Measurements from ENCODE around the gene FBXO38.
"Not testable (repeated sequence)": the region's sequence is repeated elsewhere in the genome, so short reads cannot be mapped to it uniquely, and the experiment has no call there.

Gene FBXO38

DNA sequence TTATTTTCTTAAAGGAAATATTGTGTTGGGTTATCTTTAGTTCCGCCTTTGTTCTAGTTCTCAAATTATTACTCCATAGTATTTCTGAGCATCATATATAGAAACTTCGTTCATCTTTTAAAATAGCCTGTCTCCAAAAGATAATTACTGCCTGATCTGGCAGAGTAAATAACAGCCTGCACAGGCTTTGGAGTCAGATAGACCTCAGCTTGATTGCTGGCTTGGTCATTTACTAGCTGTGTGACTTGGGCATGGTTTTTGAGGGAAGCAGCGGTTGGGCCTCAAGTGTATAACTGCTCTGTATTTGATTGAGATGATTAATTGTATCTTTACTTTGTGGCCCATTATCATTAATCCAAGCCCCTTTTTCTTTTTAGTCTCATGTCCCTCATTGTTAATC is 50.1 kb downstream of the FBXO38 start:
- no peak for DNase-seq (ENCODE audit: low read depth in 2 of 2)

DNA sequence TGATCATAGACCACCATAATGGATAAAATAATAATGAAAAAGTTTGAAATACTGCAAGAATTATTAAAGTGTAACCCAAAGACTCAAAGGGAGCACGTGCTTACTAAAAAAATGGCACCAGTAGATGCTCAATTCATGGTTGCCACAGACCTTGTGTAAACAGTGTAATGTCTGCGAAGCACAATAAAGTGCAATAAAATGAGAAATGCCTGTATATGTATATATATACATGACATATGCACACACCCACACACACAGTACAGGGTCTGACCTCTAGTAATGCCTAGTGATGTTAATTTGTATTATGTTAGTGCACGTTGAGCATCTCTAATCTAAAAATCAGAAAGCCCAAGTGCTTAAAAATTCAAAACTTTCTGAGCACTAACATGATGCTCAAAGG is 52.3 kb downstream of the FBXO38 start:
- no peak for DNase-seq (ENCODE audit: low read depth in 2 of 2)

DNA sequence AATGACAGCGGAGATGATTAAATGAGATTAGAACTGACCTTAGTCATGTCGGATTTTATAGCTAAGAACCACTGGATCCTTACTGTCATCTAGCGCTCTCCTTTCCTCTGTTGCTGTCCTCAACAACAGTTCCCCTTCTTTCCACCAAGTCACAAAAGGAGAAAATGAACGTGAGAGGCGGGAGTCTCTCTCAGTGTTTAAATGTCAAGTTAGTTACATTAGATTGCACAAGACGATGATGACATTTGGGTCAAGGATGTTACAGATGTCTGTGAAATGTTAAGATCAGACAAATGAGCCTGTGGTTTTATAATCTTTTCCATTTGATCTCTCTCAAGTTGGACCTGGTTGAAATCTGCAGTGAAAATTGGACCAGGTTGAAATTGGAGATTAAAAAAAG is 53.5 kb downstream of the FBXO38 start:
- DNase-seq (ENCODE audit: low read depth in 2 of 2) = no peak

DNA sequence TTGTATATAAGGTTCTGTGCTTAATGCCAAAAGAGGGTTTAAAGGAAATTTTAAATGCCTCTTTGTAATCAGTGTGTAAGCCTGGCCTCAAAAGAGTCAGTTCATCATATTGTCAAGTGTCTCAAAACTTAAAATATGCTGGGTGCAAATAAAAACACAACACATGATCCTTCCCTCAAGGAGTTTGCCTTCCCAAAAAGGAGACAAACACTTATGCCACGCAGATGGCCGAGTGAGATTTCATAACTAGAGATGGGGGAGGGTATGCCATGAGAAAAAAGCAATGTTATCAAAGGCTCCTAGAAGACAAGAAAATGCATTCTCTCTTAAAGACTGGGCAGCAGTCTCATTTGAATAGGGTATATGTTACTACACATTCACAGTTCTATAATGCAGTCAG is 55.2 kb downstream of the FBXO38 start:
- DNase-seq (ENCODE audit: low read depth in 2 of 2) = no peak

DNA sequence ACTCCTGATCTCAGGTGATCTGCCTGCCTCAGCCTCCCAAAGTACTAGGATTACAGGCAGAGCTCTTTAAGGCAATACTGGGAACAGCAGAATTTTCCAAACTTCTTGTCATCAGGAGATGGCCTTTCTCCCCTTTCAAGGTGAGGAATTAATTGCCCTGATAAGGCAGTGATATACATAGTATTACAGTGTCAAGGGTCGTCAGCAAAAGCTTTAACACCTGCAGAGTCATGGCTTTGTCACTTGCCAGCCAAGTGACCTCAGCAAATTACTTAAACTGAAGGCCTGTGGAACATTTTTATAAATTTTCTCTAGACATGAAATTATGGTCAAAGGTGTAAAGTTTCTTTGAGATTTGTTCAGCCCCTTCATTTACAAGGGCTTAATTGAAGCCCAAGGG is 59.5 kb downstream of the FBXO38 start:
- DNase-seq (ENCODE audit: low read depth in 2 of 2) = no peak

DNA sequence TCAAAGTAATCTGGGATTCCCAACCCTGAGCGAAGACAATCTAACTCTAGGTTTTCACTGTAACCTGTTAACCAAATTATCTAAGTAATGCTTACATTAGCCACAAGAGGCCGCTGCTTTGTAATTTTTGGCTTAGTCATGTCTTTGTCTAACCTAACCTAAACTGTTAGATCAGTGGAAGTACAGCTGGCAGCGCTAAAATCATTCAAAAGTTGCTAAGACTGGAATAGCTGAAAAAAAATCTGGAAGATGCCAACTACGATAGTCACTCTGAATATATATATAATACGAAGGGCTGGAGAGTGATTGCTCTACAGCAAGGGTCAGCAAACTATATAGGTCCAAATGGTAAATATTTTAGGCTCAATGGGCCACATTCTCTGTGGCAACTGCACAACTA is 60.2 kb downstream of the FBXO38 start:
- peak in 1 of 2 donors; percentile 4 for DNase-seq (ENCODE audit: low read depth in 2 of 2)

DNA sequence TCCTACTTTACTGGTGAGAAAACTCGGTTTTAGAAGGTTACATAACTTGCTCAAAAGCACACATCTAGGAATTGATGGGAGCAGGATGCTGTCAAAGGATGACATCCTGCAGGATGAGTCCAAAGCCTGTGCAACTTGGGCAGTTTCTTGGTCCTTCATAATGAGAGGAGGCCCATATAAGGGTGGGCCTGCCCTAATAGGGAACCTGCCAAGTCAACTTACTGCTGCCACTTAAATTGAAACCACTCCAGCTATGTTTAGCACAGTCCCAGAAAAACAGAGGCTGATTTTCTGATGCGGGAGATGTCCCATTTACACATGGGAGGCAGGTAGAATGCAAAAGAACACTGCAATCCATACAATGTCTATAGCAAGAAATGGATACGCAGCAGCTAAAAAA is 61.8 kb downstream of the FBXO38 start:
- no peak for DNase-seq (ENCODE audit: low read depth in 2 of 2)

DNA sequence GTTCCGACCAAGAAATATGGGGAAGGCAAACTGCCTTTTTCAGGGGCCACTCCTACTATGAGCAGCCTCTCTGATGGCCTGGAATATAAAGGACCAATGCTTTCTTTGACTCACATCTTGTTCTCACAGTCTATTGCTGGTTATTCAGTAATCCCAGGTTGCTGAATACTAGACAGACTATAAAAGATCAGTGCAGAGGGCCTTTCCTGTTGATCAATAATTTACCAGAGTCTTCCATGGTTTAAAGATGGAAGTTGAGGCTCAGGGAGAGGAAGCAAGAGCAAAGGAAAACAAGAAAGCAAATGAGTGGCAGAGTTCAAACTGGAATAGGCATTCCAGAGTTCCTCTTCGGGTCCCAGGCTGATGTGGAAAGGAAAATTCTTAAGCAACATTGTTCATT is 62.9 kb downstream of the FBXO38 start:
- DNase-seq (ENCODE audit: low read depth in 2 of 2) = no peak

DNA sequence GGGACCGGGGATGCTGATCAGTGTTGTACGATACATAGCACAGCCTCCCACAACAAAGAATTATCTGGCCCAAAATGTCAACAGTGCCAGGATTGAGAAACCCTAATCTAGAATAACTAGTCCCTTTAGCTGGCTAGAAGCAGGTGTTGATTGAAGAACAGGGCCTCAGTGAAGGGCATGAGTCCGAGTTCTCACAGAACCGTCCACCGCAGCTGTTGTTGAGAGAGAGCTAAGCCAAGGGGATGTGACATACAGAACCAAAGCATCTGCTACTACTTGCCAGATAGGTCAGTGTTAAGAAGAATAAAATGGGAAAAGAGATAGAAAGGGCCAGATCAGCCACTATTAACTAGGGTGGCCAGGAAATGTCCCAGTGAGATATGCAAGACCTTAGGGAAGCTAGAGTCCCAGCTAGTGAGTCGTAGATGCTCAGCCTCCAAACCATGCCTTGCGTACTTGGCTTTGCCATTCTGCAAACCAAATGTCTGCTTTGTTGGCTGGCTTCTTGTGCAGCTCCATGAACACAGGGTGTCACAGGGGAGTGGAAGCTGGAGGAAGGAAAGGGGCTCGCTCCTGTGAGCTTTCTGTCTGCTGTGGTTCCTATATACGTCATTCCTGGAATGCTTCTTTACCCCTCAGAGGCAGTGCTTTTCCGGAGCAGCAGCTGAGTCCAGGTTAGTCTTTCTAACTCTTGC is 68.9 kb downstream of the FBXO38 start:
- DNase-seq (ENCODE audit: low read depth in 2 of 2) = no peak

DNA sequence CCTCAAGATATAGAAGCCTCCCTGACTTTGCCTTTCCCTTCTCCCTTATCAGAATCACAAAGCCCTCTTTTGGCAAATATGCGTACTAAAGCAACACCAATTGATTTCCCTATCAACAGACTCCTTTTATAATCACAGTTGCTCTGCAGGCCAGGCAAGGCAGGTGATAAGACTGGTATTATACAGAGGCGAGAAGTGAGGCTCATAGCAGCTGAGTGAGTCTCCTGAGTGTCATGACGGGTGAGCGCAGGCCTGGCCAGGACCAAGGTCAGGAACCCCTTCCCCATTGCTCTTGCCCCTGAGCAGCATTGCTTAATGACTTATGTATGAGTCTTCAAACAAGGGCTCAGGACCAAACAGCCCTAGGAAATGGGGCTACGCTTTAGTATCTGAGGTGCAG is 70.8 kb downstream of the FBXO38 start:
- DNase-seq (ENCODE audit: low read depth in 2 of 2) = no peak

DNA sequence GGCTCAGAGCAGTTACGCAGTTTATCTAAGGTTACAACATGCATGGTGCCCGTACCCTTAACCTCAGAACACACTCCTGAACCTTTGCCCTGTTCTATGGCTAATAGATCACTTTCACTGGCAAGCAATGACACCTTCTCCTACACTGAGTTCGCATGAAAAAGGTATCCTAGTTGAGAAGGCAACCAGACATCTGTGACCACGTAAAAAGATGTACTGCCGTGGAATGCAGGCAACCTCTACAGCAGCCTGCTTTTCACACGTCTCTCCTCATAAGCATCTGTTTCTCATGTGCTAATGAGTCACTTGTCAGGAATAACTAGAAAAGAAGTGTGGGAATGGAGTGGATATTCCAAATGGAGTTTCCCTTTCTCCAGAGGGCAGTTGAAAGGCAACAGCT is 71.4 kb downstream of the FBXO38 start:
- no peak for DNase-seq (ENCODE audit: low read depth in 2 of 2)

DNA sequence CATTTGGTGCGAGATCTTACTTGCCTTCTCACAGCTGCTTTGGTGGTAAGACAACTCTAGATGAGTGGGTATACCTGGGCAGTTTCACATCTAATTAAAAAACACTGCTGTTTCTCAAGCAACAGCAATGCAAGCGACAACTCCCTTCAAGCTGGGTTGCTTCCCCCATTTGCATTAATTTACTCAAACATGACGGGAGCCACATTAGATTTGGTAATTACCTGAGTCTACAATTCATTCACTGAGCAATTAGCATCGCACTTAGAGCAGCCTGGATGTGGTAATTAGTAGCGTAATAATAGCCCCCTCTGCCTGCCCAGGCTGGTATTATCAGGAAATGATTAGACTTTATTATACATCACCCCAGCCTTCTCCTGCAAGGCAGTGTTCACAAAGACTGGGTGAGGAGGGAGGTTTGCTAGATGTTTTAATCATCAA is 73.4 kb downstream of the FBXO38 start:
- no peak for DNase-seq (ENCODE audit: low read depth in 2 of 2)

DNA sequence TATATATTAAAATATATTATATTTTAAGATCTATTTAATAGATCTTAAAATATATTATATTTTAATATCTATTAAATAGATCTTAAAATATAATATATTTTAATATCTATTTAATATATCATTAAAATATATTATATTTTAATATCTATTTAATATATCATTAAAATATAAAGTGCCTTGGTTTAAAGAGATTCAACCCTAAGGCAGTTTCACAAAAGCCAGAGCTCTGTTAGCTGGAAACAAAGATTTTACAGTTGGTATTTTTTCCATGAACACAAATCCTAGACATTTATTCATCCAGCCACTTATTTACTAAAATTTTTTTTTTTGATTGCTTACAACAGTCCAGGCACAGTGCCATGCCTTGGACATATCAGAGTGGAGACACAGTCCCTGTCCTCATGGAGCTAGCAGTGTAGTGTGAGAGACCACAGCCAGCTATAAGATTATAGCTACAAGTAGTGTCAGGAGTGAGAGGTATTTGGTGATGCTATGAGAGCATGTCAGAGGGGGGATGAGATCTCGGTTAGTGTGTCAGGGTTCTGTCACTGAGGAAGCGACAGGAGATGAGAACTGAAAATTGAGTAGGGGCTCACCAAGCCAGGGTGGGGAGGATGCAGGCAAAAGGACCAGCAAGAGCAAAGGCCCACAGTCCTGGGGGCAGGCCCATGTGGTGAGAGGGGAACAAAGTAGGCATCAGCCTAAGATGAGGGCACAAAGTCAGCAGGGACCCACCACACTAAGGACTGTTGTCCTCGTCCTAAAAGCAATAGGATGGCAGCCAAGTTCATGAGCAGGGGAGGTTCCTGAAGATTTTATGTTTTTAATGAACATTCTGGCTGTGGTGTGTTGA is 74.5 kb downstream of the FBXO38 start:
- DNase-seq (ENCODE audit: low read depth in 2 of 2) = no peak

DNA sequence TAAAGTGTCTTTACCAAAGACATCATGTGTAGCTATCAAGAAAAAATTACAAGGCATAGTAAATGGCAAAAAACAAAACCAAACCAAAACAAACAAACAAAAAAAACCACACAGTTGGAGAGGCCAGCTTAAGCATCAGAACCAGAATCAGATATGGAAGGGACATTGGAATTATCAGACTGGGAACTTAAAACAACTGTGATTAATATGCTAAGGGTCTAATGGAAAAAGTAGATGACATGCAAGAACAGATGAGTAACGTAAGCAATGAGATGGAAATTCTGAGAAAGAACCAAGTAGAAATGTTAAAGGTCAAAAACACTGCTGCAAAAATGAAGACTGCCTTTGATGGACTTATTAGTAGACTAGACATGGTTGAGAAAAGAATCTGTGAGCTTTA is 75.9 kb downstream of the FBXO38 start:
- DNase-seq (ENCODE audit: low read depth in 2 of 2) = no peak

DNA sequence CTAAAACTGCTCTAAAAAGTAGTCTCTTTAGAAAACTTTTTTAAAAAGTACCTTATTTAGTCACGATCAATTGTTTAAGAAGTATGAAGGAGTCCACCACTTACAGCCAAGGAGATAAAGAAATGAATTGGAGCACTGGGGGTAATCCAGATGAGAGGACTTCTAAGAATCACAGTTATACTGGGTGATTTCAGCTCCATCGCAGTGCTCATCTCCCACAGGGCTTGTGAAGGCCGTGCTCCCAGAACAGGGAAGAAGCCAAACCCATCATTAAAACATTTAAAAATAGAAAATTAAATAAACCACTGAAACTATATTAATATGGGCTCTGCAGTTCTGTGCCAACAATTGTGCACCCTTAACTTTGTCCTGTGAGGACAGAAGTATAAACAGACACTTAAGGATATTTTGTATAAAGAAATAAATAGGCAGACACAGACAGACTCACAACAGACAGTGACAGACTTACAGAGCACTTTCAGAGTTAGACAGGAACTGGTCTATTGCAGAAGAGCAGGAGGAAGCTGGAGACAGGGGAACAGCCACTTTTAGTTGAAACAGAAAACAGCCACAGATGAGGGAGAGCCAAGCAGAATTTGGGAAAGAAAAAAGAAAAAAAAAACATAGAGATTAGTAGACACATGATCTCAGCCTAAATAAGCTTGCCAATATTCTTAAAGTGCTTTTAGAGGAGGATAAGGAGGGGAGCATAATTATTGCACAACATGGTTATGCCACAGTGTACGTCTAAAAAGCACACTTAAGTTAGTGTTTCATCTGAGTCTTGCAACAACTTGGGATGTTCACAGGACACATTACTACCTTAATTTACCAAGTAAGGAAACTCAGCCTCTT is 81.8 kb downstream of the FBXO38 start:
- DNase-seq (ENCODE audit: low read depth in 2 of 2) = no peak

DNA sequence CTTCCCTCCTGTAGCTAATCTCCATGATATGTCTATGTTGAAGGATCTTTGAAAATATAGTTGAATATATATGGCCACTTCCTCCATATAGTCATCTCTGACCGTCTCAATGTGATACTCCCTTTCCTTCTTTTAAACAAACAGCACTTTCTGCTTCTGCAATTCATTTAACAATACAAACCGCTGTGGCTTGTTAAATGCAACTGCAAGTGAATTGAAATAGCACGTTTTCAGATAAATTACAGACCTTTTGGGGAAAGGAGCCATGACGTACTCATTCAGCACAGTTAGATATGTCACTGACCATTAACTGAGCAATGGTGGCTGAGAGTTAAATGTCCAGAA is 82.5 kb downstream of the FBXO38 start:
- DNase-seq (ENCODE audit: low read depth in 2 of 2) = no peak

DNA sequence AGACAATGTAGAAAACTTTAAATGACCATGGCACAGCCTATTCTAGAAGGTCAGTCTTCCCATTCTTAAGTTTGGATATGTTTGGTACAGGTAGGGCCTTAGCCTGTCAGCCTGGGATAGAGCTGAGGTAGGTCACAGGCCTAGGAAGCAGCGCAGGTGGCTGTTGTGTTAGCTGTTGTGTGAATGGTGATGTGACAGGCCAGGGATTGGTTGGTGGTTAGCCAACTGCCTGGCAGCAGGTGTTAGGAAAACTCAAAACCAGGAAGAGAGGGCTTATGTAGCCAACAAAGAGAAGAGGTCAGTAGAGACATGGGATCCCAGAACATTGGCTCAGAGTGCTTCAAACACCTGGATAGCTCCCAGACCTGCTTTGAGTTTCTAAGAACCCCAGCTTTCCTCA is 84.2 kb downstream of the FBXO38 start:
- DNase-seq (ENCODE audit: low read depth in 2 of 2) = no peak

DNA sequence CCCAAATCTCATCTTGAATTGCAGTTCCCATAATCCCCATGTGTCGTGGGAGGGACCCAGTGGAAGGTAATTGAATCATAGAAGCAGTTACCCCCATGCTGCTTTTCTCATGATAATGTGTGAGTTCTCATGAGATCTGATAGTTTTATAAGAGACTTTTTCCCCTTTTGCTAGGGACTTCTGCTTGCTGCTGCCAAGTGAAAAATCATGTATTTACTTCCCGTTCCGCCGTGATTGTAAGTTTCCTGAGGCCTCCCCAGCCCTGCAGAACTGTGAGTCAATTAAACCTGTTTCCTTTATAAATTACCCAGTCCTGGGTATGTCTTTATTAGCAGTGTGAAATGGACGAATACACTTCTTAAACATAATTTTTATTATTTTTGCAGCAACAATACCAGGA is 85.0 kb downstream of the FBXO38 start:
- DNase-seq (ENCODE audit: low read depth in 2 of 2) = not testable (repeated sequence)

DNA sequence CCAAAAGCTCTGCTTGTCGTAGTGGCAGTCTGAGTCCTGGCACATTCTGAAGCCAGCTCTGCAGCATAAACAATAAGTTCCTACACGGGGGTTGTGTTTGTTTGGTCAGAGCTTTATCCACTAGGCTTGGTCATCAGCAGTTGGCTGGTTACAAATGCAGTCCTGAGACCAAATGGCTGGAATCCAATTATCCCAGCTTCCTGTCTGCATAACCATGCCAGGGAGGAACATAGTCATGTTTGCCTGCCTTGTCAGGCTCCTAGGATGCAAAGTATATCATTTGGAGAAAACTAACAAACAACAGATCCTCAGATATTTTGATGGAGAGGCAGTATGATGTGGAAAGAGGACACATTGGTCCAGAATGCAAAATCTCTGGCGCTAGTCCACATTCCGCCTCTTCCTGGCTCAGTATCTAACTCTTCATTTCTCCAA is 85.8 kb downstream of the FBXO38 start:
- DNase-seq (ENCODE audit: low read depth in 2 of 2) = no peak

DNA sequence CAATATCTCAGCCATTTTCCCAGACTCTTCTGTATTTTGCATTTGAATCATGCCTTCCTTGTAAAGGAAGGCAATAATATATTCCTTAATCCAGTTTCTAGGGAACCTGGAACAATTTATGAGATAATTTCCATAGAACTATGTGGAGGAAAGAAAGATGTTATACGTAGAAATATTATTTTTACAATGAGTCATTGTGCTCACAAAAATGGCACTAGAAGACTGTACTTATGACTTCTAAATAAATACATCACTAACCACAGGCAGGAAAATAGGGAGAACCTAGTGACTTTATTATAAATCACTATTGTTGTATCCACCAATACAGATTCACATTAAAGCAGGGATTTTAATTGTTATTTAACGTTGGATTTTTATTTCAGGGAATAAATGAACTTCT is 87.6 kb downstream of the FBXO38 start:
- no peak for DNase-seq (ENCODE audit: low read depth in 2 of 2)

DNA sequence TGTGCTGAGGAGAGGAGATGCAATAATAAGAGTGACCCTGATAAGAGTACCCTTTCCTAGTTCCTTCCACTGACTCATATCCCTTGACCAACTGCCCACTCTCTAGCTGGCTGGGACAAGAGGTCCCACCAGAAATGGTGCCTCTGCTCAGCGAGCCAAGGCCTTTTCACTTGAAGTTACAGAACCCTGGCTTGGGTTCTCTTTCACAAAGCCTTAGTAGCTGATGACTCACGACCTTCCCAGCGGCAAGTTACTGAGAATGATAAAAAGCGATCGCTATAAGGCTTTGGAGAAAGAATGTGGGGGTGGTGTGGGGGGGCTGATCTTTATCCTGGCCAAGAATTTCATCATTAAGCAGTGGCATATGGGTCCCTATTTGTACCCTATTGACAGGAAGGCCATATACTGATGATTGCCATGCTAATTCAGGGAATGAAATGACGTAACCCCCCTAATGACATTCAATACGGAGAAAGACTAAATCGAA is 90.3 kb downstream of the FBXO38 start:
- no peak for DNase-seq (ENCODE audit: low read depth in 2 of 2)

DNA sequence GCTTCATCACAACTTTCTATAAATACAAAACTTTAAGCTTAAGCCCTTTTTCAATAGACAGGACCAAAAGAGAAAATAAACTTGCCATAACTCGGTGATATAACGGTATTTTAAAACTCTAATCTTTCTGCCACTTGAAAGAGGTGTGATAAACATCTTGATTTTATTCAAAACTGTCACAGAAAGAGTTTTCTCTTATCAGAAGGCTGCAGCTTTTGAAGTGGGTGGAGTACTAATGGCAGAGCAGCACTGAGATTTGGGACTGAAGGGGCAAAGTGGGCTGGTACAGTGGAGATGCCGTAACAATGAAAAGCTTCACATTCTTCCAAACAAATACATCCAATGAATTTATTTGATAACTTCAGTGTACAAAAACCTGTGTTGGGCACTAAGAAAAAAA is 92.5 kb downstream of the FBXO38 start:
- DNase-seq (ENCODE audit: low read depth in 2 of 2) = no peak
